ENCODE measurements around the gene NEK1.
"Not testable (repeated sequence)": the region's sequence is repeated elsewhere in the genome, so short reads cannot be mapped to it uniquely, and the experiment has no call there.

The NEK1 gene

DNA sequence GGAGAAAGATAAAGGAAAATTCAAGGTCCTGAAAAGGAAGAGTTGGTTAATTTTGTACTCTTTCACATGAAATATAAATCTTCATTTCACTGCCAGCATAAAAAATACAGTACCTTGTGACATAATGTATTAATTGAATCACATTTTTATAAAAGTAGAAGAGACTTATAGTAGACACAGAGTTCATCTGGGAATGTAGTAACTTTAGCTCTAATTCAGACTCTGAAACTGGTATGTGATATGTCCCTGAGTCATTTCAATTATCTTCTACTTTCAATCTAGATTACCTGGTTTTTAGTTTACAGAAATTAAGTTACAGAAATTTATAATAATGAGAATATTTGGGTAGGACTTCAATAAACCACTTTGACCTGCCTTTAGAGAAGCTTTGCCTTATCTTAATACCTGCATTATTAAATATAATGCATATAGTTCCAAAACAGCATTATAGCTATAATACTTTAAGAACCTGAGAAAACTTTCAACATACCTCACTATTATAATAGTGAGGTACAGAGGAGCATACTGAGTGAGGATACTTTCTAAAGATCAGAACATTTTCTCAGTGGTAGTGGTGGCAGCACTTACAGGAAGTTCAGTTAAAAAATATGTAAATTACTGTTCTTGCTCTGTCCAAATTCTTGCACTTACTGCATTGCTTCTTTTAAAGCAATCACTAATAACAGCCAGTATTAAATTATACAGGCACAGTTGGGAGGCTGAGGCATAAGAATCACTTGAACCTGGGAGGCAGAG is 11.2 kb downstream of the NEK1 start:
- no peak for DNase-seq

DNA sequence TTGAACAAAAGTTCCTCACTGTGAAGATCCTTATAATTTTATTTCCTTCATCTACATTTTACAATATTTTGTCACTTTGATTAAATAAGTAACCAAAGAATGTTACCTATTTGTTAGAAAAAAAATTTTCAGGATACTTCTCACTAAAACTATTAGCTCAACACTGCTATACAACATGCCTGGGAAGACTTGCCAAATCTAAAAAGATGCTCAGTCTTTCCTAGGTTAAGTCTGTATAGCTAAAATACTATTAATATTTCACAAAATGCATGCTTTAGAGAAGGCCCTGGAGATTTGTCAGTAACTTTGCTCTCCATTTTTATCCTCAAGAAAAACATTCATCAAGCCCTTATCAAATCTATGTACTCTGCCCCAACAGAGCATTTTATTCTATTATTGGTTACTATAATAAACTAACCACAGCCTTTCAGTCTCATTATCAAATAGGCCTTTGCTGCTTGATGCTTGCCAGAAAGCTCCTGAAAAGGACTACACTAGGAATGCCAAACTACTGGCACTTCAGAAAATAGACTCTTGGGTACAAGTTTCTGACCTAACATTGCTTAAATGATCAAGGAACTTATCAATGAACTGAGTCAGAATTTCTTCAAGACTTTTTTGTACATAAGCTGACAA is 17.7 kb downstream of the NEK1 start:
- no peak for DNase-seq

DNA sequence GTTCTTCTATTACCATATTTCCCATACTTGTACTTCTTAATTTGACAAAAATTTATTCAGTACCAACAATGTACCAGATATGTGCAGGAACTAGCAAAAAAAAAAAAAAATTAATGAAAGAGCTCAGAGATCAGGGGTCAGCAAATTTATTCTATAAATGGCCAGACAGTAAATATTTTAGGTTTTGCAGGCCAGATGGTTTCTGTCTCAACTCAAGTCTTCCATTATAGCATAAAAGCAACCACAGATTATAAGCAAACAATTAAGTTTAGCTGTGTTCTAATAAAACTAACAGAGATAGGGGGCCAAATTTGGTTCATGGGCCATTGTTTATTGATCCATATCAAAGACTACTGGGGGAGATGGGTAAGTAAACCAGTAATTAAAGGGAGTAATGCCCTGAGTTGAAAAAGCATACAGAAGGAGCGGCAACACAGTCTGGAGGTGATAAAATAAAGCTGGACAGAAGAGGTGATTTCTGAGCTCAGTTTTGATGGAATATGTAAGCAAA is 19.3 kb downstream of the NEK1 start:
- DNase-seq, result no peak

DNA sequence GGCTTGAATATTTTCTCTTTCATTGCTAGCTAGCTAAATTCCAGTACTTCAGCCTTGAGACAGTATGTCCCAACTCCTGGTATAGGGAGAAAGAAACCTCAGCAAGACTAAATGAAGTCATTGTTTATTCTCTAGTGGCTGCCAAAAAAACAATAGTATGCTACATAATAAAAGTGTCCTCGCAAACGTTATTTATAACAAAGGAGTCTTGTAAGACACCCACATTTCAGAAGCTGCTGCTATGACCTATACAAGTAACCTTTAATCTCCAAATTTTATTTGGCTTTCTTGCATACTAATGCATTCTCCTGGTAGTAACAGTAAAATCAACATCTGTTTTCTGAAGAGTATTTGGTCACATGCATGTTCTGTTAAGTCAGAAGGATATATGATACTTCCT is 28.8 kb downstream of the NEK1 start:
- no peak for DNase-seq

DNA sequence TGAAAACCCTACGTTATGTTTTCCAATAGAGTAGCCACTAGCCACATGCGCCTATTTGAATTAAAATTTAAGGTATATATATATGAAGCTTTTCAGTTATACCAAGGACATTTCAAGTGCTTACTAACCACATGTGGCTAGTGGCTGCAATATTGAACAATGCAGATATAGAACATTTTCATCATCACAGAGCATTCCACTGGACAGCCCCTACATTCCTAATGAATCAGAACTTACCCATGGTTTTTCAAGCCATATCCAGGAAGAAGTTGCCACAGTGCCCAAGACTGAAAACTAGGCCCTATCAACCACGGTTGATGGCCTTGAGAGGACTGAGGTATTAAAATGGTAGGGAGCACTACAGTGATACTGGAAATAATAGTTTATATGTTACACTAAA is 29.7 kb downstream of the NEK1 start:
- DNase-seq, result no peak

DNA sequence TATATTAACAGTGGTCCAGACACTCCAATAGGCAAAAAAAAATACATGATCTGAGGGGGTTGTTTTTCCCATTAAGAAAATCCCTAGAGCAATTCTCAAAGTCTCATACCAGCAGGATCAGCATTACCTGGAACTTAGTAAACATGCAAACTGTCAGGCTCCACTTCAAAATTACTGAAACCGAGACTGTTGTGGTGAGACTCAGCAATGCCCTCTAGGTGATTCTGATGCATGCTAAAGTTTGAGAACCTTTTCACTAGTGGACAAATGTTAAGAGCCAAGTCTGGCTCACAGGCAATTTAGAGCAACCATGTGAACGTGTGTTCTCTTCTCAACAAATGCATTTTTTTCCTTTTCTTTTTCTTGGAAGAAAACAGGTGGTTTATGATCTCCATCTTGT is 30.2 kb downstream of the NEK1 start:
- no peak for DNase-seq

DNA sequence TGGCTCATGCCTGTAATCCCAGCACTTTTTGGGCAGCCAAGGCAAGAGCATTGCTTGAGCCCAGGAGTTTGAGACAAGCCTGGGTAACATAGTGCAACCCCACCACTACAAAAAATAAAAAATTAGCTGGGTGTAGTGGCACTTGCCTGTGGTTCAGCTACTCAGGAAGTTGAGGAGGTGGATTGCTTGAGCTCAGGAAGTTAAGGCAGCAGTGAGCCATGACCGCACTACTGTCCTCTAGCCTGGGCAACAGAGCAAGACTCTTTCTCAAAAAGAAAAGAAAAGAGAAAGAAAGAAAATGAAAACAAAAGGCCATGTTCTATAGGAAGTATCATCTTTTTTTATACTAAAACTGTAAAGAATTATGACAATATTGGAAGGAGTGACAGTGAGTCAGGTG is 38.5 kb downstream of the NEK1 start:
- DNase-seq, result no peak

- no peak for DNase-seq
Measured at GRCh38 chr4:169571435-169571834, 40.9 kb downstream of the NEK1 start.

DNA sequence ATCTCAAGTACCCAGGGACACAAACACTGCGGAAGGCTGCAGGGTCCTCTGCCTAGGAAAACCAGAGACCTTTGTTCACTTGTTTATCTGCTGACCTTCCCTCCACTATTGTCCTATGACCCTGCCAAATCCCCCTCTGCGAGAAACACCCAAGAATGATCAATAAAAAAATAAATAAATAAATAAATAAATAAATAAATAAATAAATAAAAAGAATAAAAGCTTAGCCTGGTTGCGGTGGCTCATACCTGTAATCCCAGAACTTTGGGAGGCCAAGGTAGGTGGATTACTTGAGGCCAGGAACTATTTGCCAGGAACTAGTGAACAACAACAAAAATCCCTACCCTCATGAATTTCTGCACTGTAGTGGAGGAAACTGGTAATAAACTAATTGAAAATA is 41.4 kb downstream of the NEK1 start:
- DNase-seq, result not testable (repeated sequence)

DNA sequence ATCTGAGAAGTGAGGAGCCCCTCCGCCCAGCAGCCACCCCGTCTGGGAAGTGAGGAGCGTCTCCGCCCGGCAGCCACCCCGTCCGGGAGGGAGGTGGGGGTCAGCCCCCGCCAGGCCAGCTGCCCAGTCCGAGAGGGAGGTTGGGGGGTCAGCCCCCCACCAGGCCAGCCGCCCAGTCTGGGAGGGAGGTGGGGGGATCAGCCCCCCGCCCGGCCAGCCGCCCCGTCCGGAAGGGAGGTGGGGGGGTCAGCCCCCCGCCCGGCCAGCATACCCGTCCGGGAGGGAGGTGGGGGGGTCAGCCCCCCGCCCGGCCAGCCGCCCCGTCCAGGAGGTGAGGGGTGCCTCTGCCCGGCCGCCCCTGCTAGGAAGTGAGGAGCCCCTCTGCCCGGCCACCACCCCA is 42.1 kb downstream of the NEK1 start:
- DNase-seq, result not testable (repeated sequence)

- DNase-seq, result not testable (repeated sequence)
Measured at GRCh38 chr4:169569188-169569587, 43.2 kb downstream of the NEK1 start.

- no peak for DNase-seq
Measured at GRCh38 chr4:169567916-169568315, 44.5 kb downstream of the NEK1 start.

DNA sequence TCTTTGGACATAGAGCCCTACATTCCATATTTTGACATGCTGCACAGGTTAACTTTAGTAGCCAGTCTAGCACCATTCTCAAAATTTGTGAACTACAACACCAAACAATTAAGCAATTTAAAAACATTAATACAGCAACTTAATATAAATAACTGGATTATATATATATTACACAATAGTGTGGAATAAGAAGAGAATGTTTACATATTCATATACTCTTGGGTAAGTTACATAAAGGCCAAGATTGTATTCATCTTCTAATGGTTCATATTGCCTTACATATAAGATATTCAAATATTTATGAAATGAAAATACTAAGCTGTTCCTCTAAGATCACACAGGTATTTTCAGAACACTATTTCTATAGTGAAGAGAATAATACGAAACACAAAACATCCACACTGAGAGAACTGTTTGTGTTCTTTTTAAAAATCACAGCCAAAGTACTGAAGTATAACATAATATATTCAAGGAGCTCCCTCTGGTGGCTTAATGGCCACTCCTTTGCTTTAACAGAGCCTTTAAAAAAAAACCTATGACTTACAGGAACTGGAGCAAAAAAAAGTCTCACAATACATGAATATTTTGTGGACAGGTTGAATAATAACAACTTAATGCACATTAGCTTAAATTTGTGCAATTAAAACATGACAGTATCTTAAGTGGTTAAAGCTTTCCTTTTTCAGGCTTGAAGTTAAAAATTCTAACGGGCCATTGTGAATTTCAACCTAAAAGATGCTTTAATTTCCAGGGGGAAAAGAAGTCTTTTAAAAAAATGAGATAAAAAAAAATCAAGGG is 46.2 kb downstream of the NEK1 start:
- peak in 1 of 14 donors; percentile 10 for DNase-seq

DNA sequence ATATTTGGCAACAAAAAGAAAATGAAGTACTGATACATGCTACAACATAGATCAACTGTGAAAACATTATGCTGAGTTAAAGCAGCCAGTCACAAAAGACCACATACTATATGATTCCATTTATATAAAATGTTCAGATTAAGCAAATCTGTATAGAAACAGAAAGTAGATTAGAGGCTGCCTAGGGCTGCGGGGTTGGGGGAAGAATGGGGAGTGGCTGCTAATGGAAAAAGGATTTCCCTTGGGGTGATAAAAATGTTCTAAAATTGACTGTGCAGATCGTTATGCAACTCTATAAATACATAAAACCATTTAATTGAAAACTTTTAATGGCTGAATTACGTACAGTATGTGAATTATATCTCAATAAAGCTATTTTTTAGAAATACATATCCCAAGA is 46.8 kb downstream of the NEK1 start:
- DNase-seq, result no peak

- no peak for DNase-seq
Measured at GRCh38 chr4:169557061-169557636, 55.2 kb downstream of the NEK1 start.

GRCh38 chr4:169546548-169546947 is 65.8 kb downstream of the NEK1 start:
- not testable (repeated sequence) for DNase-seq

GRCh38 chr4:169540774-169541173 is 71.6 kb downstream of the NEK1 start:
- no peak for DNase-seq

DNA sequence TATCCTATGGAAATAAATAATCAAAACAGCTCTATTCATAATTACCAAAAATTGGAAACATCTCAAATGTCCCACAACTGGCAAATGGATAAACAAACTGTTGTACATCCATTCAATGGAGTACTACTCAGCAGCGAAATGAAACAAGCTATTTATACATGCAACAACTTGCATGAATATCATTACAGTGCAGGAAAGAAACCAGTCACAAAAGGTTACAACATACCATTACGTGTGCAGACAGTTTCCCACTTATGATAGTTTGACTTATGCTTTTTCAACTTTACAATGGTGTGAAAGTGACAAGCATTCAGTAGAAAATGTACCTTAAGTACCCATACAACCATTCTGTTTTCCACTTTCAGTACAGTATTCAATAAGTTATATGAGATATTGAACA is 82.3 kb downstream of the NEK1 start:
- DNase-seq, result no peak

GRCh38 chr4:169523796-169524195 is 88.6 kb downstream of the NEK1 start:
- no peak for DNase-seq

DNA sequence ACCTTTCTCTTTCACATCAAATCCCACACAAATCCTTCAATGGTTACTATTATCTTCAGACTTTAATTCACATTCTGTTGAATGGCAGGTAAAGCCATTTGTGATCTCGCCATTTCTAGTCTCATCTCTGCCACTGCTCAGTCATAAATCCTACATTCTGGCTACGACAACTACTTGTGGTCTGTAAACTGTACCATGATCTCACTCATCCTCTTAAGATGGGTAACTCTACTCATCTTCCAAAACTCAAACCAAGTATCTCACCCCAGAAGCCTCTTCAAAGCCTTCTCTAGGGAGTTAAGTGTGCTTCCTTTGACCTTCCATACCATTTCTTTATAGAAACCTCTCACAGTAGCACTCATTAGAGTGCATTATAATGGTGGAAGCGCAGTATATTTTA is 101.8 kb downstream of the NEK1 start:
- no peak for DNase-seq

GRCh38 chr4:169506903-169507302 is 105.5 kb downstream of the NEK1 start:
- no peak for DNase-seq

DNA sequence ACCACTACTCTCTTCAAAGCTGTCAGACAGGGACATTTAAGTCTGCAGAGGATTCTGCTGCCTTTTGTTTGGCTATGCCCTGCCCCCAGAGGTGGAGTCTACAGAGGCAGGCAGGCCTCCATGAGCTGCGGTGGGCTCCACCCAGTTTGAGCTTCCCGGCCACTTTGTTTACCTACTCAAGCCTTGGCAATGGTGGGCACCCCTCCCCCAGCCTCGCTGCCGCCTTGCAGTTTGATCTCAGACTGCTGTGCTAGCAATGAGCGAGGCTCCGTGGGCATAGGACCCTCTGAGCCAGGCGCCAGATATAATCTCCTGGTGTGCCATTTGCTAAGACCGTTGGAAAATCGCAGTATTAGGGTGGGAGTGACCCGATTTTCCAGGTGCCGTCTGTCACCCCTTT is 112.5 kb downstream of the NEK1 start:
- DNase-seq, result not testable (repeated sequence)

DNA sequence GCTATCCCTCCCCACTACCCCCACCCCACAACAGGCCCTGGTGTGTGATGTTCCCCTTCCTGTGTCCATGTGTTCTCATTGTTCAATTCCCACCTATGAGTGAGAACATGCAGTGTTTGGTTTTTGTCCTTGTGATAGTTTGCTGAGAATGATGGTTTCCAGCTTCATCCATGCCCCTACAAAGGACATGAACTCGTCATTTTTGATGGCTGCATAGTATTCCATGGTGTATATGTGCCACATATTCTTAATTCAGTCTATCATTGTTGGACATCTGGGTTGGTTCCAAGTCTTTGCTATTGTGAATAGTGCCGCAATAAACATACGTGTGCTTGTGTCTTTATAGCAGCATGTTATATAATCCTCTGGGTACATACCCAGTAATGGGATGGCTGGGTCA is 118.1 kb downstream of the NEK1 start:
- DNase-seq, result not testable (repeated sequence)

All from C1 segment of cervical spinal cord (tissue), 14 donors.